ENCODE measurements around the gene RASA4B.
"Not testable (repeated sequence)": the region's sequence is repeated elsewhere in the genome, so short reads cannot be mapped to it uniquely, and the experiment has no call there.

RASA4B gene

DNA sequence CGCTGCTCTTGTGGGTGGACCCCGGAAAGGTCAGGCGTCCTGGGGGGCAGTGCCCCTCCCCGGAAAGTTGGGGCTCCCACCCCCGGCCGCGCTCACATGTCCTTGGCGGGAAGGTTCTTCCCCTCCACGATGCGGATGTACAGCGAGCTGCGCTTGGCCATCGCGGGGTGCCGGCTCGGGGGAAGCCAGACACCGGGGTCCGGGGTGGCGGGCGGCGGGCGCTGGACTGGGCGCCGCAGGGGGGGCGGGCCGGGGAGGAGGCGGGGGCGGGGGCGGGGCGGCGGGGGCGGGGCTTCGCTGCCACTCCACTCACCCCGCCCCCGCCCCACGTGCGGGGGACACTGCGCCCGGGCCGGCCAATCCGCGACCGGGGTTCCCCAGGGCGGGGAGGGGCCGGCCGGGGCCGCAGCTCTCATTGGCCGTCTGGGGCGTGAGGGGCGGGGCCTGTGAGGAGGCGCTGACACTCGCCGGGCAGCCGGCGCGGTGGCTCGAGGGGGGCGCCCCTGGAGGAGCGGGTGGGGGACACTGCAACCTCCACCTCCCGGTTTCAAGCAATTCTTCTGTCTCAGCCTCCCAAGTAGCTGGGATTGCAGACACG, at the start of gene RASA4B:
RASA4B (minus strand) TSS at position 228 of the 598 bp plus-strand sequence; CDS start at position 161, 67 bp downstream.
- DNase-seq (ENCODE audit: low read depth, low spot score); H3K4me3 ChIP-seq (ENCODE audit: low read depth, low read length); in situ Hi-C loops (cut with HindIII; ENCODE audit: low sequenced_read_pairs): not testable (repeated sequence)

DNA sequence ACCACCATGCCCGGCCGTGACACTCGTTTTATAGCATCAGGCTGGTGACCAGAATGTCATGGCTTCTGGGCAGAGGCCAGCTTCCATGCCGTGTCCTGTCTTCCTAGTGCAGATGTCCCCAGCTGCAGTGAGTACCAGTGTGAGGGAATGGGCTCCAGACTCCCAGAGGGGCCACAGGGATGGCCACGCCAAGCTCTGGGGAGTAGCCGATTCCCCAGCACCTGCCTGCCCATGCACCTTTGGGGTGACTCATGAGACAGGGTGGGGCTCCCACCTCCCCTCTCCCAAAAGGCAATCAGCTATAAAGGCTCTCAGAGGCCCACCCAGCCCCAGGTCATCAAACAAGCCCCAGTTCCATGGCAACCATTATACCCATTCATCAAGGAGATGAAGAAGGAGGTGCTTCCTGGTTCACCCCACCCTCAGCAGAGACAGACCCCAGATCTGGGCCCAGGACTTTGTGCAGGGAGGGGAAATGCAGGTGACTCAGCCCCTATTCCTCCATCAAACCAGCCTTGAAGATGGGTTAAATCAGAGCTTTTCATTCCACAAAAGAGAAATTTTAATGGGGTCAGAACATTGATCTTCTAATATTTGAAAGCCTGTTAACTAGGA, 33.3 kb upstream of the RASA4B start, which contains the start of gene SPDYE2:
SPDYE2 (plus strand) TSS at position 419 of the 615 bp plus-strand sequence. CDS start 2,030 bp downstream, outside the sequence.
- H3K4me3 ChIP-seq (ENCODE audit: low read depth, low read length); in situ Hi-C loops (cut with HindIII; ENCODE audit: low sequenced_read_pairs): not testable (repeated sequence)

DNA sequence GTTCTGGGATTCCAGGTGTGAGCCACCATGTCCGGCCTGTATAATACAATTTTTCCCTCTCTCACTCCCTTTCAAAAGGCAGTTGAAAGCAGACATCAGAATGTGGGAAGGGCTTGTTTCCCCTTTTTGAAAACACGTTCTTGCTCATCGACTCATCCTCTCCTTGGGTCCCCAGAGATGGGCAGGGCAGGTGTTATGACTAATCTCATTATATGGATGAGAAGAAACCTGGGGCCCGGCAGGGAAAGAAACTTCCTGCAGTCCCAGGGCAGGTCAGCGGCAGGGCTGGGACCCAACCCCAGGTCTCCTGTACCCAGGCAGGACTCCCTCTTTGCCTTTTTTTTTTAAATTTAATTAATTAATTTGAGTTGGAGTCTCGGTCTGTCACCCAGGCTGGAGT, 28.8 kb upstream of the RASA4B start:
- in situ Hi-C loops (cut with HindIII; ENCODE audit: low sequenced_read_pairs); DNase-seq (ENCODE audit: low read depth, low spot score); H3K4me3 ChIP-seq (ENCODE audit: low read depth, low read length): not testable (repeated sequence)

More for the DNA sequence above, 33.3 kb upstream of the RASA4B start, which contains the start of gene SPDYE2:
- DNase-seq (ENCODE audit: low read depth, low spot score) = not testable (repeated sequence)

DNA sequence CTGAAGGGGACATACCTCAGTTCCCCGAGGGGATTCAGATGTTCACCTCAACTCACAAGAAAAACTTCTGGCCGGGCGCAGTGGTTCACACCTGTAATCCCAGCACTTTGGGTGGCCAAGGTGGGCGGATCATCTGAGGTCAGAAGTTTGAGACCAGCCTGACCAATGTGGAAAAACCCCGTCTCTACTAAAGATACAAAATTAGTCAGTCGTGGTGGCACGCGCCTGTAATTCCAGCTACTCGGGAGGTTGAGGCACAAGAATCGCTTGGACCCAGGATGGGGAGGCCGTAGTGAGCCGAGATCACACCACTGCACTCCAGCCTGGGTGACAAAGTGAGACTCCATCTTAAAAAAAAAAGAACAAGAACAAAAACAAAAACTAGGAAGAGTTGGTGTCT, 27.7 kb upstream of the RASA4B start:
- in situ Hi-C loops (cut with HindIII; ENCODE audit: low sequenced_read_pairs); H3K4me3 ChIP-seq (ENCODE audit: low read depth, low read length): not testable (repeated sequence)

DNA sequence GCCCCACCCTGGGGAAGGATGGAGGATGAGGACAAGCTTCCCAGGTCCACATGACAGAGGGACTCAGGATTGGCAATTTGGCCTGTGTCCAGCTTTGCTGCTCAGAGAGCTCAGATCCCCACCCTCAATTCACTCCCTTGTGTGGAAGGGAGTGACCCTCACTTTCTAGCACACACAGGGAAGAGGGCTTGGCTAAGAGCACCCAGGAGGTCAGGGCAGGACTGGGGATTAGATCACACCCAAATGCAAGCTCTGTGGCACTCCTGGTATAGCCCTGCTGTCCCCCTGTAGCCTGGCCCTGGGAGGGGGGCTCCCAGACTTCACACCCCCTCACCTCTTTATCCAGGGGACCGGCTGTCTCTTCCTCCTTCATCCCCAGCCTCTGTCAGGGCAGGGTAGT, 26.8 kb upstream of the RASA4B start:
- in situ Hi-C loops (cut with HindIII; ENCODE audit: low sequenced_read_pairs); DNase-seq (ENCODE audit: low read depth, low spot score); H3K4me3 ChIP-seq (ENCODE audit: low read depth, low read length): not testable (repeated sequence)

More for the DNA sequence above, 27.7 kb upstream of the RASA4B start:
- not testable (repeated sequence) for DNase-seq (ENCODE audit: low read depth, low spot score)

DNA sequence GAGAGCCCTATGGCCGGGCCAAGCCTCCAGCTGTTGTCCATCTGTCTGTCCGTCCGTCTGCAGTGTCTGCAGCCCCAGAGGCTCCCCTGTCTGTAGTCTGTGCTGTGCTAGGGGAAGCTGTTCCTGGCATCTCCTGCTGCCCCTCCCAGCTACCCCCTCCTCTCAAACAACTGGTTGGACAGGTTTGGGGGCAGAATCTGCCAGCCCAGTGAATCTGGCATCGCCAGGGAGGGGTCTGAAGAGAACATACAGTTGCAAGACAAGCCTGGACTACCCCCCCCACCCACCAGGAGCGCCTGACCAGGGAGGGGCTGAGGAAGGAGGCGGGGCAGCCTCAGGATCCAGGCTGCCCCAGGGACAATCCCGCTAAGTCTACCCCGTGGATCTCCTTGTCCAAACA, 26.0 kb upstream of the RASA4B start, which contains the start of gene UPK3BL2:
UPK3BL2 (minus strand) TSS at position 101 of the 400 bp plus-strand sequence; CDS start at position 41, 60 bp downstream.
- in situ Hi-C loops (cut with HindIII; ENCODE audit: low sequenced_read_pairs); DNase-seq (ENCODE audit: low read depth, low spot score); H3K4me3 ChIP-seq (ENCODE audit: low read depth, low read length): not testable (repeated sequence)

DNA sequence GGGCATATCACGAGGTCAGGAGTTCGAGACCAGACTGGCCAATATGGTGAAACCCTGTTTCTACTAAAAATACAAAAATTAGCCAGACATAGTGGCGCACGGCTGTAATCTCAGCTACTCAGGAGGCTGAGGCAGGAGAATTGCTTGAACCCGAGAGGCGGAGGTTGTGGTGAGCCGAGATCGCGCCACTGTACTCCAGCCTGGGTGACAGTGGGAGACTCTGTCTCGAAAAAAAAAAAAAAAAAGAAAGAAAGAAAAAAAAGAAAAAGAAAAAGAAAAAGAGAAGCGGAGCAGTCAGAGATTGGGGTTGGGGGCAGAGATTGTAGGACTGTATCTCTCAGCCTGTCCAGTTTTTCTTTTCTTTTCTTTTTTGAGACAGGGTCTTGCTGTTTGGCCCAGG, 25.2 kb upstream of the RASA4B start:
- DNase-seq (ENCODE audit: low read depth, low spot score); in situ Hi-C loops (cut with HindIII; ENCODE audit: low sequenced_read_pairs); H3K4me3 ChIP-seq (ENCODE audit: low read depth, low read length): not testable (repeated sequence)

DNA sequence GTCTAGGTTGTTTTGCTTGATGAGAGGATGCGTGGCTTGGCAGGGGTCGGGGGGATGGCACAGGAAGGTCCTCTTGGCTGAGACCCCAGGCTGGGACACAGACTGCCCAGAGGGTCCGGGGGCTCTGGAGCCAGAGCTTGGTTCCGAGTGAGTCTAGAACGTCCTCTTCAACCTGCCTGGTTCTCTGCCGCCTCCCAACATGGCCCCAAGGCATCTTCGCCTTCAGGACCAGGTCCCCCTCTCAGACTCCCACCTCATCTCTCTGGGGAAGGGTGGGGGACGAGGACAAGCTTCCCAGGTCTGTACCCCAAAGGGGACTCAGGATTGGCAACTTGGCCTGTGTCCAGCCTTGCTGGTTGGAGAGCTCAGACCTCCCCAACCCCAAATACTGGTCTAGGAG, 24.5 kb upstream of the RASA4B start:
- DNase-seq (ENCODE audit: low read depth, low spot score); H3K4me3 ChIP-seq (ENCODE audit: low read depth, low read length); in situ Hi-C loops (cut with HindIII; ENCODE audit: low sequenced_read_pairs): not testable (repeated sequence)

DNA sequence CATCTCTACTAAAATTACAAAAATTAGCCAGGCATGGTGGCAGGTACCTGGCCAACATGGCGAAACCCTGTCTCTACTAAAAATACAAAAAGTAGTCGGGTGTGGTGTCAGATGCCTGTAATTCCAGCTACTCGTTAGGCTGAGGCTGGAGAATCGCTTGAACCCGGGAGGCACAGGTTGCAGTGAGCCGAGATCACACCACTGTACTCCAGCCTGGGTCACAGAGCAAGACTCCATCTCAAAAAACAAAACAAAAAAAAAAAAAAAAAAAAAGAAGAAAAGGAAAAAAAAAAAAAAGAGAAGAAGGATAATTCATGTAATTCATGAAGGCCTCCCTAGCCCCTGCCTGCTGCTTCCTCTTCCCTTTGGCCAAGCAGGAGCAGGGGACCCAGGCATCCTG, 23.0 kb upstream of the RASA4B start:
- in situ Hi-C loops (cut with HindIII; ENCODE audit: low sequenced_read_pairs); DNase-seq (ENCODE audit: low read depth, low spot score); H3K4me3 ChIP-seq (ENCODE audit: low read depth, low read length): not testable (repeated sequence)

DNA sequence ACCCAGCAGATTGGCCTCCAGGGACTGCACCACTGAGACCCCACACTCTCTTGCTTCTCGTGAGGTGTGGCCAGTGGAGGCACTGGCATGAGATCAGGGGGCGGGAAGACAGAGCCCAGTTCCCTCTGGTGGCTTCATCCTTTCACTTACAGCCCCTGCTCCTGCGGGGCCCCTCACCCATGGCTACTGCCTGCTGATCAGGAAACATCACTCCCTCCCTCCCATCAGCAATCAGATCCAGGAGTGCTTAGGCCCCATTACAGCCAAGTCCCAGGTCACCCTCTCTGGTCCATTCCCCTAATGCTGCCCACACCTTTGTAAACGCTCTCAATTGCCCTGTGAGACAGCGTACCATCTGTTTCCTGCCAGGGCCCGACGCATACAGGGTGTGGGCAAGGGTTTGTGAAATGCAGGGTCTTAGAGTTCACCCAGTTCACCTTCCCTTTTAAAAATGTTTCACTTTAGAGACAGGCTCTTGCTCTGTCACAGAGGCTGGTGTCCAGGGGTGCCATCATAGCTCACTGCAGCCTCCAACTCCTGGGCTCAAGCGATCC, 17.6 kb upstream of the RASA4B start:
- H3K4me3 ChIP-seq (ENCODE audit: low read depth, low read length); DNase-seq (ENCODE audit: low read depth, low spot score); in situ Hi-C loops (cut with HindIII; ENCODE audit: low sequenced_read_pairs): not testable (repeated sequence)

DNA sequence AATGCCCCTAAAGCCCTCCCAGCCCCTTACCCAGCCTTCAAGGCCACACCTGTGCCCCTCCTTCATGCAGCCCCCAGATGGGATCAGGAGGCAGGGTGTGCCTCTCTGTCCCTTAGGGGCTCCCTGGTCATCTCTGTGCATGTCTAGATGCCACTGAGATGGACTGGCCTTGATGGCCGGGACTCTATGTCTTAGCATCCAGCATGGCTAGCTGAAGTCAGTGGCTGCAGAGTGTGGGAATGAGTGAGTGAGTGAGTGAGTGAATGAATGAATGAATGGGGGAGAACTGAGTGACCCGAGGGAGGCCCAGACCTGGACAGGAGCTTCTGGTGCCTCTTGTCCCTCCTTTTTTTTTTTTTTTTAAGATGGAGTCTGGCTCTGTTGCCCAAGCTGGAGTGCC, 14.6 kb upstream of the RASA4B start:
- in situ Hi-C loops (cut with HindIII; ENCODE audit: low sequenced_read_pairs); DNase-seq (ENCODE audit: low read depth, low spot score); H3K4me3 ChIP-seq (ENCODE audit: low read depth, low read length): not testable (repeated sequence)

DNA sequence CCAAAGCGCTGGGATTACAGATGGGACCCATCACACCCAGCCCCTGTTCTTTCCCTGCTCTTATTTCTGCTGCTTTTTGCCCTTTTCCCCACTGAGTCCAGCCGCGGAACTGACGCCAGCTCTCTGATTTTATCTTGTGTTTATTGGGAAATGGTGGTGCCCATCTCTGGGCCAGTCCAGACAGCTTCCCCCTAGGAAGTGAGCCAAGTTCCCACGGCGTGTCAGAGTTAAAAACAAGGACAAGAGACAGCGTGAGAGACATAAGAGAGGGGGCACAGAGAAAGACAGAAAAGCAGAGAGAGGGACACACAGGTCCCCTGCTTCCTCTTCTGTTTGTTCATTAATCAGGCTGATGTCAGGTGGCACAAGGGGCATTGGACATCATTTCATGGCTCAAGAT, 14.0 kb upstream of the RASA4B start:
- H3K4me3 ChIP-seq (ENCODE audit: low read depth, low read length); DNase-seq (ENCODE audit: low read depth, low spot score); in situ Hi-C loops (cut with HindIII; ENCODE audit: low sequenced_read_pairs): not testable (repeated sequence)

DNA sequence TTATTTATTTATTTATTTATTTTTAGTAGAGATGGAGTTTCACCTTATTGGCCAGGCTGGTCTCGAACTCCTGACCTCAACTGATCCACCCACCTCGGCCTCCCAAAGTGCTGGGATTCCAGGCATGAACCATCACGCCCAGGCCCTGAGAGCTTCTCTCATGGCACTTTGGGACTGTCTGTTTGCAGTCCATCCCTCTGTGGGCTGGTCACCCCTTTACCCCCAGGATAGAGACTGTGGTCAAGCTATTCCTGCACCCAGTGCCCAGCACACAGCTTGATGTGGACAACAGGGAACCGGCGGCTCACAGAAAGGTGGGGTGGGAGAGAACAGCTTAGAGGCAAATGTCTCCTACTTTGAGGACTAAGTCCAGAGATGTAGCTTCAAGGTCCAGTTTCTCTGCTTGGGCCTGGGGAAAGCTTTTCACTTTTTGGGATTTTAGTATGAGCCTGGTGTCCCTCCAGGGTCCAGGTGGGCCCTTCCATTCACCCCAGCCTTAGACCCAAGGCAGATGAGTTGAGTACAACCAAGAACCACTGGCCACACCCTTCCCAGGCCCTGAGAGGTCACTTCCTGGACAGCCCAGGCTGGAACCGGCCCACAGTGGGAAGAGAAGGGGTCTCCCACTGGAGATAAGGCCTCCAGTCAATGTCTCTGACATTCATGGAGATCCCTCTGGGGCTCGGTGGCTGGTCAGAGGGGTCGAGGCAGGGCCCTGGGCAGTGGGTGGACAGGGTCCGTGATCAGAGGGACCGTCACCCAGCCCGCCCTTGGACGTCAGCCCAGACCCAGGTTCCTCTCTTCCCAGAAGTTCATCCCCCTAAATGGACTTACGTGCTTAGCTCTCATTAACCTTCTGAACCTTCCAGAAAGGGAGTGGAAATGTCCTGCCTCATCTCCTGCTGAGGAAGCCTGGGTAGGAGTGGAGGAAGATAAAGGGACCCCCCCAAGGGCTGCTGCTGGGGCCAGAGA, 10.5 kb upstream of the RASA4B start:
- H3K4me3 ChIP-seq (ENCODE audit: low read depth, low read length); DNase-seq (ENCODE audit: low read depth, low spot score); in situ Hi-C loops (cut with HindIII; ENCODE audit: low sequenced_read_pairs): not testable (repeated sequence)

DNA sequence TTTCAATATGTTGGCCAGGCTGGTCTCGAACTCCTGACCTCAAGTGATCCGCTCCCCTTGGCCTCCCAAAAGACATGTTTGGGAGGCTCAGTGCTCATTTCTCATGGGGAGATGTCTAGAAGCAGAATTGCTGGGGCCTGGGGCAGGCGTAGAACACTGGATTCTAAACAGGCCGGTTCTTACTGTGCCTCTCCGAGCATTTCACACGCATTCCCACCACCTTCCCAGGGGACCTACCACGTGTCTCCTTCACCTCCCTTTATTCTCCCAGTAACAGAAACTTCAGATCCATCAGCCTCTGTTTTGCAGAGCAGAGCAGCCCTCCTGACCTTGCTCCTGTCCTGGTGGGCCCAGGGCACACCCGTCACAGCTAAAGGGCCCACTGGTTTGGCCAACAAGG, 9.6 kb upstream of the RASA4B start:
- H3K4me3 ChIP-seq (ENCODE audit: low read depth, low read length); DNase-seq (ENCODE audit: low read depth, low spot score); in situ Hi-C loops (cut with HindIII; ENCODE audit: low sequenced_read_pairs): not testable (repeated sequence)

DNA sequence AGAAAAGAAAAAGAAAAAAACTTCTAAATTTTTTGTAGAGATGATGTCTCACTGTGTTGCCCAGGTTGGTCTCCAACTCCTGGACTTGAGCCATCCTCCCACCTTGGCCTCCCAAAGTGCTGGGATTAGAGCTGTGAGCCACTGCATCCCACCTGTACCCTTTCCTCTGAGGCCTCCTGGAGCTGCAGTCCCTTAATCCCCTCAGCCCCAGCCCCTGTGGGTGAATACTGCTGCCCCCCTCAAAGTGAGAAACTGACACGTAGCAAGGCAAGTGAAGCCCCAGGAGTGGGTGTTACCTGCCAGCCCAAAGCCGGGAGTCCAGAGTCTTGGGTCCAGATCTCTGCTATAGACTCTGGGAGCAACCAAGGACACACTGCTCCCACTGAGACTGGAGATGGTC, 7.2 kb upstream of the RASA4B start:
- H3K4me3 ChIP-seq (ENCODE audit: low read depth, low read length); DNase-seq (ENCODE audit: low read depth, low spot score); in situ Hi-C loops (cut with HindIII; ENCODE audit: low sequenced_read_pairs): not testable (repeated sequence)

DNA sequence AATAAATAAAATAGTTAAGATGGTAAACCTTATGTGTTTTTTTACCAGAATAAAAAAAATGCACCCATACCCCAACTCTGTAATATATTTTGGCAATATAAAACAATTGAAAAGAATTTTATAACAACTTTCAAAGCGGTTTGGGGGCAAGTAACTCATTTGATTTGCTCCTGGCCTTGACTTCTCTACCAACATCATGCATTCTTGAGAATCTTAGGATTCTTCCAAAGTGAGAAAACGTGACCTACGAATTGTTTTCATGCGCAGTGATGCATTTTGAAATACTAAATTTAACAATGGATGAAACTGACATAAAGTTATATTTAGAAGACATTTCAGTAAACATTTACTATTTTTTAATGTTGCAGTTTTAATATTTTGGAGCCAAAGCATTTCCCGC, 3.2 kb upstream of the RASA4B start:
- in situ Hi-C loops (cut with HindIII; ENCODE audit: low sequenced_read_pairs); H3K4me3 ChIP-seq (ENCODE audit: low read depth, low read length); DNase-seq (ENCODE audit: low read depth, low spot score): not testable (repeated sequence)

DNA sequence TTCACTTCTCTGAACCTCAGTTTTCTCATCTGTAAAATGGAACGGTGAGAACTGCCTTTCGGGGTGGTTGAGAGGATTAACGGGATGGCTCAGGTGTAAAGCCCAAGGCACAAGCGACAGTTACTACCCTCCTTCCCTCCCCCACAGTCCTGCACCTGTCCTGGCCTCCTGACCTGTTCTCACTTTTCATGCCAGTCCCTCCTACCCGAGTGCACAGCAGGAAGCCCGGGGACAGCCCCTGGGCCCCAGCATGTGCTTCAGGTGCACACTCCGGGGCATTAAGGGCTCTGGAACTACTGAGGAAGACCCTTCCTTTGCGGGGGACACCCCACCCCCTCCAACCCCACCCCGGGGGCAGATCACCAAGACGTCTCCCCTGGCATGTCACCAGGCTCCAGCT, 626 bp downstream of the RASA4B start:
- in situ Hi-C loops (cut with HindIII; ENCODE audit: low sequenced_read_pairs); H3K4me3 ChIP-seq (ENCODE audit: low read depth, low read length); DNase-seq (ENCODE audit: low read depth, low spot score): not testable (repeated sequence)

Measured in astrocyte of the spinal cord (primary cell).